ENCODE results near the gene TRPV3. TPM values are rescaled to one million over a fixed set of nuclear protein-coding genes. Genes with fewer than 3 reads are reported as not detected.

The TRPV3 gene
- polyA plus RNA-seq, 1 donor (not counting 4 experiments of a cell fraction or from before 2014, with no cell fraction given): 9.4 TPM

GRCh38 chr17:3532106-3532858, 25.3 kb downstream of the TRPV3 start:
- H4K20me1 ChIP-seq (ENCODE audit: control insufficient read depth, extremely low read depth, insufficient read depth, low read length): no peaks in the 10 kb centered on the region
- H3K4me3 ChIP-seq (ENCODE audit: control insufficient read depth in 2 of 3, extremely low read depth in 1 of 3, insufficient read depth in 2 of 3, low read depth in 1 of 3, low read length in 3 of 3): no peak overlapping the region
- H3K9me1 ChIP-seq (ENCODE audit: control insufficient read depth, extremely low read depth, insufficient read depth, low read length): no peaks in the 10 kb centered on the region
- peaks cover 12 to 27% of the 10 kb centered on the region in 2 experiments for H3K36me3 ChIP-seq (ENCODE audit: control insufficient read depth in 2 of 2, extremely low read depth in 1 of 2, insufficient read depth in 2 of 2, low read length in 2 of 2)
- no peak overlapping the region for H3K27ac ChIP-seq (ENCODE audit: control insufficient read depth, insufficient read depth, low read length)
- H3K79me2 ChIP-seq (ENCODE audit: control insufficient read depth, insufficient read depth, low read length): no peaks in the 10 kb centered on the region
- DNase-seq (ENCODE audit: low read depth, low spot score): no peak
- H3K9ac ChIP-seq (ENCODE audit: control insufficient read depth, extremely low read depth, insufficient read depth, low read length): no peak overlapping the region
- no peak overlapping the region for H2AFZ ChIP-seq (ENCODE audit: control insufficient read depth, low read length)
- TF ChIP-seq EZH2 (IDR thresholded peaks at IDR 0.05; ENCODE audit: low read length): no peak
- TF ChIP-seq CTCF (optimal IDR thresholded peaks at IDR 0.05 in 1 of 3, IDR thresholded peaks at IDR 0.05 in 1 of 3, conservative IDR thresholded peaks at IDR 0.05 in 1 of 3; ENCODE audit: extremely low read depth in 1 of 3, insufficient read depth in 2 of 3, low read length in 3 of 3): no peak
- dilution Hi-C loops (cut with MboI; ENCODE audit: extremely low pct_ligation_motif_present, low sequenced_read_pairs): no loop called here
- H3K4me1 ChIP-seq (ENCODE audit: control insufficient read depth, extremely low read depth, insufficient read depth, low read length): peaks cover 4% of the 10 kb centered on the region
- no peaks in the 10 kb centered on the region for H3K9me3 ChIP-seq (ENCODE audit: control insufficient read depth, low read depth, low read length)
- FAIRE-seq: no peak
- no peaks in the 10 kb centered on the region for H3K27me3 ChIP-seq (ENCODE audit: control insufficient read depth, extremely low read depth, insufficient read depth, low read length)
- no peak overlapping the region for H3K4me2 ChIP-seq (ENCODE audit: control insufficient read depth, extremely low read depth, insufficient read depth, low read depth, low read length)

- dilution Hi-C loops (cut with MboI; ENCODE audit: extremely low pct_ligation_motif_present, low sequenced_read_pairs): no loop called here
- Histone ChIP-seq H3K36me3 (ENCODE audit: control insufficient read depth in 2 of 2, extremely low read depth in 1 of 2, insufficient read depth in 2 of 2, low read length in 2 of 2) (peaks cover 15 to 31% of the 10 kb centered on the region in 2 experiments), H3K4me2 (ENCODE audit: control insufficient read depth, extremely low read depth, insufficient read depth, low read depth, low read length) (no peak overlapping the region), H3K4me3 (ENCODE audit: control insufficient read depth in 2 of 3, extremely low read depth in 1 of 3, insufficient read depth in 2 of 3, low read depth in 1 of 3, low read length in 3 of 3) (no peak overlapping the region), H3K79me2 (ENCODE audit: control insufficient read depth, insufficient read depth, low read length) (no peaks in the 10 kb centered on the region), H3K27ac (ENCODE audit: control insufficient read depth, insufficient read depth, low read length) (no peak overlapping the region), H3K4me1 (ENCODE audit: control insufficient read depth, extremely low read depth, insufficient read depth, low read length) (peaks cover 4% of the 10 kb centered on the region), H2AFZ (ENCODE audit: control insufficient read depth, low read length) (no peak overlapping the region), H3K9ac (ENCODE audit: control insufficient read depth, extremely low read depth, insufficient read depth, low read length) (no peak overlapping the region), H3K27me3 (ENCODE audit: control insufficient read depth, extremely low read depth, insufficient read depth, low read length) (no peaks in the 10 kb centered on the region), H3K9me3 (ENCODE audit: control insufficient read depth, low read depth, low read length) (no peaks in the 10 kb centered on the region), H4K20me1 (ENCODE audit: control insufficient read depth, extremely low read depth, insufficient read depth, low read length) (no peaks in the 10 kb centered on the region), H3K9me1 (ENCODE audit: control insufficient read depth, extremely low read depth, insufficient read depth, low read length) (no peaks in the 10 kb centered on the region)
- FAIRE-seq (no peak), DNase-seq (ENCODE audit: low read depth, low spot score) (no peak)
- TF ChIP-seq CTCF (optimal IDR thresholded peaks at IDR 0.05 in 1 of 3, IDR thresholded peaks at IDR 0.05 in 1 of 3, conservative IDR thresholded peaks at IDR 0.05 in 1 of 3; ENCODE audit: extremely low read depth in 1 of 3, insufficient read depth in 2 of 3, low read length in 3 of 3) (no peak), EZH2 (IDR thresholded peaks at IDR 0.05; ENCODE audit: low read length) (no peak)
Observed at GRCh38 chr17:3531266-3532101, 26.1 kb downstream of the TRPV3 start.

Data from keratinocyte (primary cell).